SK-N-SH (cell line): Measurements from ENCODE around the gene RCOR2. TPM values are rescaled to one million over a fixed set of nuclear protein-coding genes. Genes with fewer than 3 reads are reported as not detected.

Experiments used
- CTCF ChIA-PET: fragments of 300-600, 350-600 bp; formaldehyde crosslinking; extraction: SDS; loops from one replicate; lab custom pipeline; 2021; lab: Yijun Ruan, JAX
- POLR2A ChIA-PET: fragments of 350-600 bp; sonication (Branson Sonifier 250); formaldehyde crosslinking; extraction: SDS; loops from one replicate; lab custom pipeline; 2020; ENCODE audit warnings: antibody characterized with exemption, inconsistent platforms; lab: Yijun Ruan, JAX
- DNase-seq: peaks from one replicate; pipeline ENCODE4 v3.0.0; 2012
- H2AFZ ChIP-seq: fragments of 200-600 bp; sonication (generic); 2 replicates; pipeline ENCODE4 v1.8.1; 2016; ENCODE audit warnings: antibody characterized with exemption, mild to moderate bottlenecking, low read depth
- H3F3A ChIP-seq: fragments of 200-600 bp; sonication (generic); replicated peaks from 2 replicates; pipeline ENCODE3; 2016; ENCODE audit warnings: antibody characterized with exemption, mild to moderate bottlenecking; ENCODE audit not compliant: insufficient read depth
- H3K27ac ChIP-seq, 2 experiments: fragments of 200-500 bp in 1 of 2; fragments of 200-600 bp in 1 of 2; sonication (Bioruptor generic) in 1 of 2; sonication (generic), shearing (Covaris generic) in 1 of 2; 2 replicates each; pipeline versions ENCODE4 v1.5.1 to v1.6.1; 2014 to 2016; ENCODE audit warnings: low read depth in 2 of 2, inconsistent platforms in 1 of 2, low read length in 1 of 2, mild to moderate bottlenecking in 1 of 2, mixed read lengths in 1 of 2
- H3K27me3 ChIP-seq: fragments of 200-600 bp; sonication (generic), shearing (Covaris generic); 2 replicates; pipeline ENCODE4 v1.6.1; 2016; ENCODE audit warnings: mixed run types; ENCODE audit not compliant: insufficient read depth
- H3K36me3 ChIP-seq, 2 experiments: fragments of 200-500 bp in 1 of 2; fragments of 200-600 bp in 1 of 2; sonication (Bioruptor generic) in 1 of 2; sonication (generic) in 1 of 2; replicated peaks in 1 of 2; 2 replicates each; pipeline versions ENCODE3 to v1.5.1; 2014 to 2016; ENCODE audit warnings: low read length in 1 of 2, mild to moderate bottlenecking in 1 of 2; ENCODE audit not compliant: insufficient read depth in 2 of 2, control insufficient read depth in 1 of 2
- H3K4me1 ChIP-seq, 2 experiments: fragments of 200-500 bp in 1 of 2; fragments of 200-600 bp in 1 of 2; sonication (Bioruptor generic) in 1 of 2; sonication (generic), shearing (Covaris generic) in 1 of 2; 2 replicates each; pipeline versions ENCODE4 v1.5.1 to v1.6.1; 2014 to 2016; ENCODE audit warnings: low read depth in 1 of 2, low read length in 1 of 2, mixed run types in 1 of 2; ENCODE audit not compliant: insufficient read depth in 2 of 2, control insufficient read depth in 1 of 2
- H3K4me2 ChIP-seq: fragments of 200-600 bp; sonication (generic), shearing (Covaris generic); 2 replicates; pipeline ENCODE4 v1.6.1; 2017; ENCODE audit warnings: mixed run types
- H3K4me3 ChIP-seq, 2 experiments: fragments of 200-500 bp in 1 of 2; fragments of 200-600 bp in 1 of 2; sonication (Bioruptor generic) in 1 of 2; sonication (generic), shearing (Covaris generic) in 1 of 2; 2 replicates each; pipeline versions ENCODE4 v1.5.1 to v1.8.1; 2014 to 2016; ENCODE audit warnings: low read depth in 2 of 2, inconsistent platforms in 1 of 2, low read length in 1 of 2, mild to moderate bottlenecking in 1 of 2, mixed read lengths in 1 of 2, moderate library complexity in 1 of 2
- H3K79me2 ChIP-seq: fragments of 200-600 bp; sonication (generic); 2 replicates; pipeline ENCODE4 v1.8.1; 2017; ENCODE audit warnings: mild to moderate bottlenecking; ENCODE audit not compliant: insufficient read depth
- H3K9ac ChIP-seq: fragments of 200-600 bp; sonication (generic); 2 replicates; pipeline ENCODE4 v1.6.1; 2017; ENCODE audit warnings: mixed run types
- H3K9me2 ChIP-seq: fragments of 200-600 bp; sonication (generic); 2 replicates; pipeline ENCODE4 v1.6.1; 2017; ENCODE audit warnings: mixed run types
- H3K9me3 ChIP-seq: fragments of 200-600 bp; sonication (generic); 2 replicates; pipeline ENCODE4 v1.6.1; 2017; ENCODE audit warnings: mixed run types, mild to moderate bottlenecking, moderate library complexity
- H4K20me1 ChIP-seq: fragments of 200-600 bp; sonication (generic); 2 replicates; pipeline ENCODE4 v1.6.1; 2017; ENCODE audit warnings: mild to moderate bottlenecking, mixed run types; ENCODE audit not compliant: insufficient read depth
- CHD2 ChIP-seq: fragments of 150-350 bp; IDR thresholded peaks from 2 replicates; pipeline ENCODE4 v1.6.1; 2018; ENCODE audit warnings: low read length; ENCODE audit not compliant: partially characterized antibody
- FOSL2 ChIP-seq: IDR thresholded peaks from 2 replicates; pipeline ENCODE4 v1.4.0; 2012; ENCODE audit warnings: low read depth, mild to moderate bottlenecking, moderate library complexity, borderline replicate concordance
- FOXJ3 ChIP-seq: sonication (generic); formaldehyde crosslinking; IDR thresholded peaks from 2 replicates; pipeline ENCODE4 v1.5.1; 2020; ENCODE audit warnings: mild to moderate bottlenecking, missing genetic modification reagents
- FOXM1 ChIP-seq: IDR thresholded peaks from 2 replicates; pipeline ENCODE4 v1.4.0; 2012; ENCODE audit warnings: low read depth, mild to moderate bottlenecking
- MEF2A ChIP-seq: IDR thresholded peaks from 2 replicates; pipeline ENCODE4 v1.4.0; 2012; ENCODE audit warnings: low read depth, borderline replicate concordance
- NRF1 ChIP-seq: IDR thresholded peaks from 2 replicates; pipeline ENCODE4 v1.6.1; 2012; ENCODE audit warnings: low read depth, mild to moderate bottlenecking, low read length
- RFX5 ChIP-seq: IDR thresholded peaks from 2 replicates; pipeline ENCODE4 v1.6.1; 2012; ENCODE audit warnings: mild to moderate bottlenecking, improper control_type of control experiment, low read length
- TAF1 ChIP-seq: IDR thresholded peaks from 2 replicates; pipeline ENCODE4 v1.6.1; 2012; ENCODE audit warnings: low read depth, mild to moderate bottlenecking, low read length, moderate library complexity, borderline replicate concordance
- WGBS: methylation state at CpG from one replicate; pipeline ENCODE4 v1.1.6; 2017; ENCODE audit warnings: low lambda C conversion rate; 5-methylcytosine and 5-hydroxymethylcytosine counted together
- polyA plus RNA-seq, 3 experiments: library from polyadenylated mRNA; depleted of rRNA; stranded (reverse); fragments of >200 nt; gene quantifications; 2 replicates each; pipeline ENCODE4 v1.2.3, GENCODE V29; 2012
- TF ChIP-seq, protein P1 (sequence below): IDR thresholded peaks from 2 replicates; pipeline ENCODE4 v1.6.1; 2012; ENCODE audit warnings: mild to moderate bottlenecking, low read depth, low read length, moderate library complexity
- TF ChIP-seq, protein P2 (sequence below): fragments of 150-350 bp; IDR thresholded peaks from 2 replicates; pipeline ENCODE4 v1.6.1; 2017; ENCODE audit warnings: antibody characterized with exemption, low read length, low read depth, borderline replicate concordance

Gene RCOR2
- polyA plus RNA-seq, 1 of the 3 experiments (the other 2 are of a cell fraction): 1.1 TPM

DNA sequence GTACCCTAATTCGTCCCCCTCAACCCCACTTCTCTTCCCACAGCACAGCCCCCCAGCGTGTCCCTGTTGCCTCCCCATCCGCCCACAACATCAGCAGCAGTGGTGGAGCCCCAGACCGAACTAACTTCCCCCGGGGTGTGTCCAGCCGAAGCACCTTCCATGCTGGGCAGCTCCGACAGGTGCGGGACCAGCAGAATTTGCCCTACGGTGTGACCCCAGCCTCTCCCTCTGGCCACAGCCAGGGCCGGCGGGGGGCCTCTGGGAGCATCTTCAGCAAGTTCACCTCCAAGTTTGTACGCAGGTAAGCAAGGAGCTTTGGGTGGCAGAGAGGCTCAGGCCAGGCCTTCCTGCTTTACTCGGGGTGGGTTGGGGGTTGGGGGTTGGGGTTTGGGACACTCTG lies 12.2 kb downstream of the RCOR2 start (continued):
- TF ChIP-seq, protein P1, sequence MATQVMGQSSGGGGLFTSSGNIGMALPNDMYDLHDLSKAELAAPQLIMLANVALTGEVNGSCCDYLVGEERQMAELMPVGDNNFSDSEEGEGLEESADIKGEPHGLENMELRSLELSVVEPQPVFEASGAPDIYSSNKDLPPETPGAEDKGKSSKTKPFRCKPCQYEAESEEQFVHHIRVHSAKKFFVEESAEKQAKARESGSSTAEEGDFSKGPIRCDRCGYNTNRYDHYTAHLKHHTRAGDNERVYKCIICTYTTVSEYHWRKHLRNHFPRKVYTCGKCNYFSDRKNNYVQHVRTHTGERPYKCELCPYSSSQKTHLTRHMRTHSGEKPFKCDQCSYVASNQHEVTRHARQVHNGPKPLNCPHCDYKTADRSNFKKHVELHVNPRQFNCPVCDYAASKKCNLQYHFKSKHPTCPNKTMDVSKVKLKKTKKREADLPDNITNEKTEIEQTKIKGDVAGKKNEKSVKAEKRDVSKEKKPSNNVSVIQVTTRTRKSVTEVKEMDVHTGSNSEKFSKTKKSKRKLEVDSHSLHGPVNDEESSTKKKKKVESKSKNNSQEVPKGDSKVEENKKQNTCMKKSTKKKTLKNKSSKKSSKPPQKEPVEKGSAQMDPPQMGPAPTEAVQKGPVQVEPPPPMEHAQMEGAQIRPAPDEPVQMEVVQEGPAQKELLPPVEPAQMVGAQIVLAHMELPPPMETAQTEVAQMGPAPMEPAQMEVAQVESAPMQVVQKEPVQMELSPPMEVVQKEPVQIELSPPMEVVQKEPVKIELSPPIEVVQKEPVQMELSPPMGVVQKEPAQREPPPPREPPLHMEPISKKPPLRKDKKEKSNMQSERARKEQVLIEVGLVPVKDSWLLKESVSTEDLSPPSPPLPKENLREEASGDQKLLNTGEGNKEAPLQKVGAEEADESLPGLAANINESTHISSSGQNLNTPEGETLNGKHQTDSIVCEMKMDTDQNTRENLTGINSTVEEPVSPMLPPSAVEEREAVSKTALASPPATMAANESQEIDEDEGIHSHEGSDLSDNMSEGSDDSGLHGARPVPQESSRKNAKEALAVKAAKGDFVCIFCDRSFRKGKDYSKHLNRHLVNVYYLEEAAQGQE: no peak
- TF ChIP-seq, all 33 proteins: peak for 0

DNA sequence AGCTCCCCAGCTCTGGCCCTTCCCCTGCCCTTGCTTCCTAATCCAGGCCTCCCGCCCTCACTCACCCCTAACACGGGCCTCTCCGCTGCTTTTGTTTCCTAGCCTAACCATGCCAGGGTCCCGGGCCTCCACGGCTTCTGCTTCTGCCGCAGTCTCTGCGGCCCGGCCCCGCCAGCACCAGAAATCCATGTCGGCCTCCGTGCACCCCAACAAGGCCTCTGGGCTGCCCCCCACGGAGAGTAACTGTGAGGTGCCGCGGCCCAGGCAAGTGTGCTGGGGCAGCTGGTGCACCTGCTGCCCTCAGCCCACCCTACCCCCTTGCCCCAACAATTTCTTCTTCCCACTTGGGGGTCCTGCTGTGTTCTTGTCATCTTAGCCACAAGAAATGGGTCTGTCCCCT lies 13.1 kb downstream of the RCOR2 start:
- TF ChIP-seq CHD2 (no peak), FOXM1 (no peak), NRF1 (no peak), MEF2A (no peak), FOSL2 (no peak), TAF1 (no peak), FOXJ3 (no peak), RFX5 (no peak)
- TF ChIP-seq, protein P2, sequence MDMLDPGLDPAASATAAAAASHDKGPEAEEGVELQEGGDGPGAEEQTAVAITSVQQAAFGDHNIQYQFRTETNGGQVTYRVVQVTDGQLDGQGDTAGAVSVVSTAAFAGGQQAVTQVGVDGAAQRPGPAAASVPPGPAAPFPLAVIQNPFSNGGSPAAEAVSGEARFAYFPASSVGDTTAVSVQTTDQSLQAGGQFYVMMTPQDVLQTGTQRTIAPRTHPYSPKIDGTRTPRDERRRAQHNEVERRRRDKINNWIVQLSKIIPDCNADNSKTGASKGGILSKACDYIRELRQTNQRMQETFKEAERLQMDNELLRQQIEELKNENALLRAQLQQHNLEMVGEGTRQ: no peak
- TF ChIP-seq, protein P1: no peak
- Histone ChIP-seq H3K4me2 (no peak overlapping the region), H3K4me1 (peaks cover 0 to 3% of the 10 kb centered on the region in 2 experiments; a peak in 1 of 4 replicates), H3K36me3 (peaks cover 3 to 76% of the 10 kb centered on the region in 2 experiments), H3F3A (no peaks in the 10 kb centered on the region), H3K9me2 (no peaks in the 10 kb centered on the region), H3K79me2 (no peaks in the 10 kb centered on the region), H3K27ac (no peak overlapping the region), H3K27me3 (no peaks in the 10 kb centered on the region), H3K9me3 (no peaks in the 10 kb centered on the region), H3K4me3 (no peak overlapping the region), H2AFZ (no peak overlapping the region), H3K9ac (no peak overlapping the region), H4K20me1 (no peaks in the 10 kb centered on the region)
- 96% methylated on average over 14 of the region's 14 CpGs for WGBS
- DNase-seq: no peak
- POLR2A ChIA-PET: no interaction called here
- CTCF ChIA-PET: interaction anchor here (0.9 to 5.4 kb wide), 2 partner anchors 67 to 136 kb away, joined by 4 to 25 read pairs; partner anchors contain the start of gene ZFTA
